Body of pancreas (tissue), 4 donors: ENCODE results near the gene MAPK8IP3. TPM values are rescaled to one million over a fixed set of nuclear protein-coding genes. Genes with fewer than 3 reads are reported as not detected.
A peak's percentile ranks its signal among the peaks of the same experiment; 100 is the strongest.

Experiments used
- ATAC-seq: fragments of 150-250 bp; one replicate; pipeline ENCODE4 v1.9.1; 2016
- DNase-seq, 4 donors: peaks; one replicate each; pipeline ENCODE4 v3.0.0-alpha.2; 2019
- H3K27ac ChIP-seq, 4 donors: fragments of 200-600 bp; sonication (generic); 1 replicate in 3 of 4; 2 replicates in 1 of 4; pipeline versions ENCODE4 v1.5.1 to v1.6.1; 2016 to 2019; ENCODE audit warnings: mild to moderate bottlenecking in 1 of 4, mixed read lengths in 1 of 4, moderate library complexity in 1 of 4
- H3K27me3 ChIP-seq, 2 donors: fragments of 200-600 bp; sonication (generic); one replicate each; pipeline ENCODE4 v1.6.0; 2016; ENCODE audit warnings: mild to moderate bottlenecking in 1 of 2
- H3K36me3 ChIP-seq, 2 donors: fragments of 200-600 bp; sonication (generic); replicated peaks in 1 of 2; 2 replicates each; pipeline ENCODE4 v1.5.1; 2016; ENCODE audit warnings: low read depth in 2 of 2; ENCODE audit not compliant: insufficient read depth in 1 of 2
- H3K4me1 ChIP-seq: fragments of 200-600 bp; sonication (generic); one replicate; pipeline ENCODE4 v1.6.0; 2016
- H3K4me3 ChIP-seq, 2 donors: fragments of 200-600 bp; sonication (generic); 1 replicate in 1 of 2; 2 replicates in 1 of 2; pipeline ENCODE4 v1.5.1; 2016 to 2019
- H3K9me3 ChIP-seq, 3 donors: fragments of 200-600 bp; sonication (generic); 1 replicate in 2 of 3; 2 replicates in 1 of 3; pipeline ENCODE4 v1.5.1; 2016
- POLR2A ChIP-seq, 3 donors: fragments of 450-650 bp; IDR thresholded peaks; one replicate each; pipeline ENCODE4 v1.6.1; 2016; ENCODE audit warnings: antibody characterized with exemption in 3 of 3, mild to moderate bottlenecking in 2 of 3
- WGBS, 2 donors: methylation state at CpG; one replicate each; pipeline ENCODE4 v1.1.5; 2017; 5-methylcytosine and 5-hydroxymethylcytosine counted together
- intact Hi-C: fragments of 100-400 bp; cut with DNase I; formaldehyde crosslinking; loops from one replicate; pipeline ENCODE4 v1.15.1; 2023
- total RNA-seq, 2 donors: library from RNA; depleted of rRNA; stranded (reverse); fragments of >200 nt; gene quantifications; one replicate each; pipeline ENCODE4 v1.1.0, GENCODE V29; 2016
- TF ChIP-seq, protein P1 (sequence below), 7 experiments: fragments of 450-650 bp in 4 of 7; fragments of 200-600 bp in 3 of 7; sonication (generic) in 3 of 7; IDR thresholded peaks; one replicate each; pipeline ENCODE4 v1.5.1; 2016 to 2019; ENCODE audit warnings: antibody characterized with exemption in 7 of 7

Gene MAPK8IP3
- total RNA-seq, 2 donors from 2014 or later: 79.9 to 103 TPM

- 90 to 94% methylated on average over 14 to 30 of the region's 30 CpGs for WGBS, 2 donors
- H3K4me1 ChIP-seq: peaks cover 49% of the 10 kb centered on the region
- peaks cover 8 to 9% of the 10 kb centered on the region in 2 donors for H3K36me3 ChIP-seq
- H3K4me3 ChIP-seq: no peak overlapping the region
- peak in 1 of 4 donors; percentile 16 for DNase-seq
- TF ChIP-seq, protein P1, sequence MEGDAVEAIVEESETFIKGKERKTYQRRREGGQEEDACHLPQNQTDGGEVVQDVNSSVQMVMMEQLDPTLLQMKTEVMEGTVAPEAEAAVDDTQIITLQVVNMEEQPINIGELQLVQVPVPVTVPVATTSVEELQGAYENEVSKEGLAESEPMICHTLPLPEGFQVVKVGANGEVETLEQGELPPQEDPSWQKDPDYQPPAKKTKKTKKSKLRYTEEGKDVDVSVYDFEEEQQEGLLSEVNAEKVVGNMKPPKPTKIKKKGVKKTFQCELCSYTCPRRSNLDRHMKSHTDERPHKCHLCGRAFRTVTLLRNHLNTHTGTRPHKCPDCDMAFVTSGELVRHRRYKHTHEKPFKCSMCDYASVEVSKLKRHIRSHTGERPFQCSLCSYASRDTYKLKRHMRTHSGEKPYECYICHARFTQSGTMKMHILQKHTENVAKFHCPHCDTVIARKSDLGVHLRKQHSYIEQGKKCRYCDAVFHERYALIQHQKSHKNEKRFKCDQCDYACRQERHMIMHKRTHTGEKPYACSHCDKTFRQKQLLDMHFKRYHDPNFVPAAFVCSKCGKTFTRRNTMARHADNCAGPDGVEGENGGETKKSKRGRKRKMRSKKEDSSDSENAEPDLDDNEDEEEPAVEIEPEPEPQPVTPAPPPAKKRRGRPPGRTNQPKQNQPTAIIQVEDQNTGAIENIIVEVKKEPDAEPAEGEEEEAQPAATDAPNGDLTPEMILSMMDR (IDR thresholded peaks at IDR 0.05): no peak
- TF ChIP-seq POLR2A (IDR thresholded peaks at IDR 0.05): no peak
- peak overlapping the region in 1 of 4 donors; percentile 96 for H3K27ac ChIP-seq
- no peaks in the 10 kb centered on the region for H3K9me3 ChIP-seq
- ATAC-seq: no peak
- intact Hi-C loops: no loop called here
- H3K27me3 ChIP-seq: no peaks in the 10 kb centered on the region
Observed at GRCh38 chr16:1775006-1775845, 69.2 kb downstream of the MAPK8IP3 start.

DNA sequence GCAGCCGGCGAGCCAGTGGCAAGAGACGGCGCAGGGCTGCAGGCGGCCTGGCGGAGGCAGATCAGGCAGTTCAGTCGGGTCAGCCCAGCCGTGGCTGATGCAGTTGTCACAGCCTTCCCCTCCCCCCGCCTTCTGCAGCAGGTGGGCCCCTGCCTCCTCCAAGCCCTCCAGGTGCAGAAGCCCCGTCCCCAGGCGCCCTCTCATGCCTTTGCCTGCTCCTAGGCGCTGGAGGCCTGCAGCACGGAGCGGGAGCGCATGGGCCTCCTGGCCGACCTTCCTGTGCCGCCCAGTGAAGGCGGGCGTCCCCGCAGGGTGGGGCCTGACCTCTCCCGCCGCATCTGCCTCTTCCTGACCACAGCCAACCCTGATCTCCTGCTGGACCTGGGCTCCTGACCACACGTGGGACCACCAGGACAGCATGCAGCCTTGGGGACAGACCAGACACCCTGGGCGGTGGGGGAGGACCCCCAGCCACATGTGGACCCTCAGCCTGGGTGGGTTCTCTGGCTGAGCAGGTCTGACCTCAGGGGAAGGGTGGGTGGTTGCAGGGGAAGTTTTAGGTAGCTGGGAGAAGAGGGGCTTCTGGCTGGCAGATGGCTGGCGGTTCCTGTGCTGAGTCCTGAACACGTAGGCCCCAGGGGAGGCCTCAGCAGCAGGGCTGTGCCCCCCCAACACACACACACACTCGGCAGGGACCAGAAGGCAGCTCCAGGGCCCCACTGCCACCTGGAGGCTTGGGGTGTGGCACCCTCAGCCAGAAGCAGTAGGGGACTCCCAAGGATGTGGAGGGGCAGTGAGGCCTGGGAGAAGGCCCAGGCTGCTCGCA, 70.1 kb downstream of the MAPK8IP3 start:
- H3K27me3 ChIP-seq: no peaks in the 10 kb centered on the region
- peaks cover 50% of the 10 kb centered on the region for H3K4me1 ChIP-seq
- H3K9me3 ChIP-seq: no peaks in the 10 kb centered on the region
- DNase-seq (peak in 1 of 4 donors; percentile 14), ATAC-seq (no peak)
- H3K36me3 ChIP-seq: peaks cover 8 to 9% of the 10 kb centered on the region in 2 donors
- WGBS, 2 donors: 77 to 89% methylated on average over 11 to 28 of the region's 28 CpGs
- intact Hi-C loops: no loop called here
- TF ChIP-seq, protein P1 (IDR thresholded peaks at IDR 0.05): no peak
- no peak for TF ChIP-seq POLR2A (IDR thresholded peaks at IDR 0.05)
- no peak overlapping the region for H3K27ac ChIP-seq
- H3K4me3 ChIP-seq: no peak overlapping the region

DNA sequence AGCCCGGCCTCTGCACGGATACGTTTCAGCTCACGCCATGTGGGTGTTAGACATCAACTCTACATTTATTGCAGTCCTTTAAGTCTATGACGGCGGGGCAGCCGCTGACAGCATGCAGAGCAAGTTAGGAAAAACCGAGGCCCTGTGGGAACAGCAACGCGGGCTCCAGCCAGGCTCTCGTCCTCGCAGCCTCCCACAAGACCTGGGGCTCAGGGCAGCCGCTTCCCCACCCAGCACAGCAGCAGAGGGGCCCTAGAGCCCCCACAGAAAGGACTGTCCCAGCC, 70.6 kb downstream of the MAPK8IP3 start:
- Histone ChIP-seq H3K4me3 (no peak overlapping the region), H3K4me1 (peaks cover 55% of the 10 kb centered on the region), H3K36me3 (peaks cover 8 to 9% of the 10 kb centered on the region in 2 donors), H3K9me3 (no peaks in the 10 kb centered on the region), H3K27me3 (no peaks in the 10 kb centered on the region), H3K27ac (no peak overlapping the region)
- 79 to 91% methylated on average over 12 to 13 of the region's 13 CpGs for WGBS, 2 donors
- TF ChIP-seq, protein P1 (IDR thresholded peaks at IDR 0.05): no peak
- no peak for TF ChIP-seq POLR2A (IDR thresholded peaks at IDR 0.05)
- DNase-seq (no peak), ATAC-seq (no peak)
- intact Hi-C loops: no loop called here

- no peaks in the 10 kb centered on the region for H3K27me3 ChIP-seq
- intact Hi-C loops: no loop called here
- WGBS, 2 donors: 89 to 97% methylated on average over 13 to 22 of the region's 22 CpGs
- peaks cover 53% of the 10 kb centered on the region for H3K4me1 ChIP-seq
- H3K36me3 ChIP-seq: peaks cover 8 to 9% of the 10 kb centered on the region in 2 donors
- H3K9me3 ChIP-seq: no peaks in the 10 kb centered on the region
- no peak for TF ChIP-seq POLR2A (IDR thresholded peaks at IDR 0.05)
- TF ChIP-seq, protein P1 (IDR thresholded peaks at IDR 0.05): no peak
- H3K27ac ChIP-seq: no peak overlapping the region
- DNase-seq (no peak), ATAC-seq (no peak)
- no peak overlapping the region for H3K4me3 ChIP-seq
Observed at GRCh38 chr16:1776991-1777374, 71.0 kb downstream of the MAPK8IP3 start.
